ENCODE results near the gene PLPP1.
"Not testable (repeated sequence)": the region's sequence is repeated elsewhere in the genome, so short reads cannot be mapped to it uniquely, and the experiment has no call there.

The PLPP1 gene

DNA sequence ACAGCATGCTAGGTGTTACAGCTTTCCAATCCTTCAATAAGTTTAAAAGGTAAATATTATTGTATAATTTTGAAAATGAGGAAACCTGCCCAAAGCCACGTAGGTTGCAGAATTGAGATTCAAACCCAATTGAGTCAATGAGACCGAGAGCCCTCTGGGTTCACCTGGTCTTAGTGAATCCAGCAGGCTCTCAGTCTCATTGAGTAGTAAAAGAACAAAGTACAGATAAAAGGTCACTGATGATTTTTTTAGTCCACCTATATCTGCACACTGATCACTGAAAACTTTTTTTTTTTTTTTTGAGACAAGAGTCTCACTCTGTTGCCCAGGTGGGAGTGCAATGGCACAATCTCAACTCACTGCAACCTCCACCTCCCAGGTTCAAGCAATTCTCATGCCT is 27.2 kb downstream of the PLPP1 start:
- no peak for DNase-seq

GRCh38 chr5:55505711-55506110 is 29.1 kb downstream of the PLPP1 start:
- not testable (repeated sequence) for DNase-seq

GRCh38 chr5:55503917-55504316 is 30.8 kb downstream of the PLPP1 start:
- DNase-seq, result not testable (repeated sequence)

DNA sequence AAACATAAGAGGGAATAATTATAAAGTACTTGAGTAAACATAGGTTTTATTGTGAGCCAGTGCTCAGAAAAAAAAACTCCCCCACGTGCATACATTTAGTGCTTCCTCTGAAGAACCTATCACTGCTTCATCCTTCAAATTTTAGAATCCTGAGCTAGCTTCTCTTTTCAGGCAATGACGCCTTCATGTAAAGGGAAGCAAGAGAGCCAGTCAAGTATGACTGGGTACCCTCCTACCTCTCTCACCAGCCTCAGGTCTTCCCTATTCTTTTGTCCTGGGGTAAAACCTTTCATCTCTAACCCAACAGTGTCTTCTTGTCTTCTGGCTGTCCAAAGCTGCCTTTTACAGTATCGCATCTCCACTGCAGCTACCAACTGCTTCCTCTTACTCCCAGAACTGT is 32.0 kb downstream of the PLPP1 start:
- no peak for DNase-seq

DNA sequence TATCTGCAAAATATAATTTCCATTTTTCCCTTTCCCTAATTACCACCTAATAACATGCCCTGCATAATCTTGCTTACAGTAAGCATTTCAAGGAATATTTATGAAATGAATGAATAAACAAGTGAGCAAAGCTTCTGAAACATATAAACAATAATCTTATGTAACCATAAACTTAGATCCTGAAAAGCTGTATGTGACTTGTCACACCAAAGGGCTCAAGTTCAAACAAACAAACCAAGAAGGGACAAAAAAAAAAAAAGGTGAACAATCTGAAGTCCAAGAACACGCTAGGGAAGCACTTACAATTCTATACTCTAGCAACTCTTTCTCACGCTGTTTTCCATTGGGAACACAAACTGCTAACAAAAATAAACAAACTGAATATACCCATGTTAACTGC is 36.3 kb downstream of the PLPP1 start:
- no peak for DNase-seq

- DNase-seq, result no peak
These were observed 37.1 kb downstream of the PLPP1 start for GRCh38 chr5:55497712-55498111.

DNA sequence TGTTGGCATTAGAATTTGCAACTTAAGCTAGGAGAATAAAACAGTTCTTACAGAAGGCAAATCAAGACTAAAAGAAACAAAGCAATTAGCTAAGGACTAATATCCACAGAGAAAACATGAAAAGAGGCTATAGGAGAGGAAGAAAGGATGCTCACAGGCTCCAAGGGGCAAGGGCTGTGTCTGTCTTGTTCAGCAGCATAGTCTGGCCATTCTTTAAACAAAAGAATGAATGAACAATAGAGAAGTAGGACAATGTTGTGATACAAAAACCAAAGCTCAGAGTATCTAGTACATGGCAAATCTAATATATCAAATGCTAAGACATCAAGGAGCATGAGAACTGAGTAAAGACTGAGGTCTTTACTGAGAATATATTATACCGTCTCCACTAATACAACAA is 39.5 kb downstream of the PLPP1 start:
- no peak for DNase-seq

DNA sequence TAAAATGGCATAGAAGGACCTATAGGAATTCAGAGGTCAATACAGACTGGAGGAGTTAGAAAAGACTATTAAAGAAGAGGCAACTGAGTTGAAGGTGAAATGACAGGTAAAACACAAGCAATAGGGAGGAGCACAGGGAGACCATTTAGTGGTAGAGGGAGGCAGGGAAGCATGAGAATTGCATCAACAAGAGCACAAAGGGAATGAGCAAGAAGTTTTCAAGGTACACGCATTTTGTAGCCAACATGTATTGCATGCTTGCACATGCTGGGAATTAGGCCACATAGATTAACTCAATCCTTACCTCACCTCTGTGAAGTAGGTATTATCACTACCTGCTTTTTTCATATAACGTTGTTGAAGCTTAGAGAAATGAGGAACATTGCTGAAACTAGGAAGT is 42.3 kb downstream of the PLPP1 start:
- no peak for DNase-seq

GRCh38 chr5:55485073-55485472 is 49.7 kb downstream of the PLPP1 start:
- no peak for DNase-seq

- no peak for DNase-seq
These were observed 50.2 kb downstream of the PLPP1 start for GRCh38 chr5:55484531-55484930.

- no peak for DNase-seq
These were observed 50.9 kb downstream of the PLPP1 start for GRCh38 chr5:55483885-55484284.

- DNase-seq, result no peak
These were observed 53.4 kb downstream of the PLPP1 start for GRCh38 chr5:55481293-55481855.

GRCh38 chr5:55480781-55481180 is 54.0 kb downstream of the PLPP1 start:
- no peak for DNase-seq

GRCh38 chr5:55472642-55473041 is 62.1 kb downstream of the PLPP1 start:
- DNase-seq, result no peak

DNA sequence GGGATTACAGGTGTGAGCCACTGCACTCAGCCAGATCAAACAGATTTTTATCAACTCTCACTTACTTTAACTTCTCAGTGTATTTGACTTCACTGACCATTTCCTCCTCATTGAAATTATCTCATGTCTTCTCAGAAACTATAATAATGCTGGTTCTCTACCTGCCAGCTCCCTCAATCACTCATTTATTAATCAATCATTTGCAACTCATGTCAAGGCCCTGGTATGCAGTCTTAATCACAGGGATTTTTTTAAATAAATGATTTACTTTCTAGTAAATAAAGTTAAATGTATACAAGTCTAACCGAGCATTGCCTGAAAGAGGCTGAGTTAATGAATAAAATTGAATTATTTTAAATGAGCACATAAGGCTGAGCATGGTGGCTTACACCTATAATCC is 63.3 kb downstream of the PLPP1 start:
- no peak for DNase-seq

- no peak for DNase-seq
These were observed 64.5 kb downstream of the PLPP1 start for GRCh38 chr5:55470282-55470681.

- DNase-seq, result no peak
These were observed 64.9 kb downstream of the PLPP1 start for GRCh38 chr5:55469839-55470238.

DNA sequence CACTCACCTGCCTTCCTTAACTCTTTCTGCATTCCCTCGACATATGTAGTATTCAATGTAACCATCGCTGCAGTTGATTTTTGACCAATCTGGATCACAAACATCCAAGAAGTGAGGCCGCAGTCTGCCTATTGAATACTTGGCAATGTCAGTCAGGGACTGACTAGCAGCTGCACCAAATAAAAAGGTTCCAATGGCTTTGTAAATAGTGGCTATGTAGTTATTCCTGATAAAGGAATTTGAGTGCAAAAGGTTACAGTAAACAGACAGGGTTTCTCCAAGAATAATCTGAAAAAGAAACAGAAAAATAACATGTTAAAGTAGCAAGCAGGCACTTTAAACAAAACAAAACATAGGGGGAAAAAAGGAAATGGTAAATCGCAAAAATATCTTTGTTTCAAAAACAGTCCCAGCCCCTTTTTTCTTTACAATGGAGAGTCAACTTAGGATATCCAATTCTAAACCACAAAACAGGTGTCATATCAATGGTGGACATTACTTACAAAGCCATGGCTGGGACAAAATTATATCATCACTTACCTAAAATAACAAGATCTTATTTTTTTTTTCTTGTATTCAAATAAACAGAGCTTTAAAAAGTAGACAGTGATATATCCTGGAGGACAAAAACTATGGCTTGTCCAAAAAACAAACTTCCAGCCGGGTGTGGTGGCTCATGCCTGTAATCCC is 66.8 kb downstream of the PLPP1 start:
- no peak for DNase-seq

GRCh38 chr5:55463613-55464012 is 71.2 kb downstream of the PLPP1 start:
- no peak for DNase-seq

- no peak for DNase-seq
These were observed 75.2 kb downstream of the PLPP1 start for GRCh38 chr5:55459572-55459971.

GRCh38 chr5:55456216-55456895 is 78.4 kb downstream of the PLPP1 start:
- DNase-seq, result no peak

DNA sequence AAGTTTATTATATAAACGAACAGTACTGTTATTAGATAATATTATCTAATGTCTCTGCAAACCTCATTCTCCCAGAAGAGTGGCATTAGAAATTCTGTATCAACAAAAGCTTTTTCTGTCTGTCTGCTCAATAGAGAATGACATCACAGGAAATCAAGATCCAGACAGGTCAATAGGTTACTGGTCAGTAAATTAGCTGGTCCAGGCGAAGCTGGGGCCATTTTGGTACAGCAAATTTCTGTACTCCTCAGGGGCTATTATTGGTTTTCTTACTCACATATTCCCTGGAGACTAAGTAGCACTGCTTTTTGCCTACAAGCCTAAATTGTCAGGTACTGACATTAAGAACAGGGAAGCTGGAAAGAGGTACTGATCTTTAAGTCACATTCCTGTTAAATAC is 80.5 kb downstream of the PLPP1 start:
- DNase-seq, result no peak

DNA sequence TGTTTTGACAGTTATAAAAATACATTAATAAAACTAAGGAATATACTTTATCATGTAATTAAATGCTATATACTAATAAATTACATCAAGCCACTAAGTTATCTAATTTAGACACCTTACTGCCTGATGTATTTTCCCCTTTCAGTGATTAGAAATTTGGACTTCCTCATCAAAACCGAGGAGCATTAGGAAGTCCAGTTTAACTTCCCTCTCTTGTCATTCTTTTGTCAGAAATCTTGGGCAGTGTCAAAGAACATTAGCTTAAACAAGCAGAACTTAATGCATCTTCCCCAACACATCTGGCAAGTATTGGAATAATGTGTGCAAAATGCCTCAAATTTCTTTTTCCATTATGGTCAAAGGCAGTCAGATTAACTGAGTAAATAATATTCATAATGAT is 81.6 kb downstream of the PLPP1 start:
- no peak for DNase-seq

- no peak for DNase-seq
These were observed 82.8 kb downstream of the PLPP1 start for GRCh38 chr5:55451976-55452375.
